ENCODE results near the gene GNAL.

The GNAL gene

DNA sequence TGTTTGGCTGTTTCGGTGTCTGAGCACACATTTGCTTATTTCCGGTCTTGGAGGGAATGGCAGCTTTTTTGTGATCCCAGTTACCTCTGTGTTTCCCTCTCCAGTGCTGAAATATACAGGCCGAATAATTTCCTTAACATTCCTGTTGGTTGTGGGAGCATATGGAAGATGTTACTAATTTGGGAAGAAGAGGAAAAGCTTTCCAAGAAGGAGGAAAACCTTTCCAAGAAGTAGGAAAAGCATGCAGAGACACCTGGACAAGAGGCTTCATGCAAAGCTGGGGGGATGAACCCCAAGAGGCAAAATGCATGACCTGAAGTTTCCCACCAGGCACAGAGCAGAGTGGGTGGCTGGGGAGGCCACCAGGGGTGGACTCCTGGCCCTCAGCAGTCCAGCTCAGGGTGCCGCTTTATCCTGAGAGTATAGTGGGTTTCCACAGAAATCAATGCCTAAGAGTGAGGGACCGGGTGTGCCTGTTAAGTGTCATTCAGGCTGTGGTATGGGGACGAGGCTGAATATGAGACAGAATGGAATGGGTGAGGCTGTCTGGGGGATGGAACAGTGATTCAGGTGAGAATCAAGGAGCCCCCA is 25.5 kb upstream of the GNAL start:
- no peaks in the 10 kb centered on the region for H3K27me3 ChIP-seq (ENCODE audit: low read length)
- H4K20me1 ChIP-seq (ENCODE audit: low read depth, low read length) = no peaks in the 10 kb centered on the region
- H3K79me2 ChIP-seq (ENCODE audit: insufficient read depth, low read length) = no peaks in the 10 kb centered on the region
- no peak overlapping the region for H3K4me2 ChIP-seq (ENCODE audit: low read depth, low read length, poor library complexity, severe bottlenecking)
- no peak overlapping the region for H3K4me3 ChIP-seq (ENCODE audit: insufficient read depth, low read length, poor library complexity, severe bottlenecking)
- no peak overlapping the region for H3K27ac ChIP-seq (ENCODE audit: low read depth, low read length)
- no peaks in the 10 kb centered on the region for H3K9me3 ChIP-seq (ENCODE audit: insufficient read depth, low read length)
- no peak overlapping the region for H2AFZ ChIP-seq (ENCODE audit: low read depth, low read length, severe bottlenecking)
- H3K9me2 ChIP-seq (replicated peaks; ENCODE audit: insufficient read depth, low read length) = no peaks in the 10 kb centered on the region
- no peak overlapping the region for H3K9ac ChIP-seq (ENCODE audit: low read length)
- no peaks in the 10 kb centered on the region for H3F3A ChIP-seq (ENCODE audit: insufficient read depth)
- no peaks in the 10 kb centered on the region for H3K36me3 ChIP-seq (ENCODE audit: low read length)
- no peak for TF ChIP-seq EZH2phosphoT487 (conservative IDR thresholded peaks at IDR 0.05; ENCODE audit: low read length)
- TF ChIP-seq, protein P1, sequence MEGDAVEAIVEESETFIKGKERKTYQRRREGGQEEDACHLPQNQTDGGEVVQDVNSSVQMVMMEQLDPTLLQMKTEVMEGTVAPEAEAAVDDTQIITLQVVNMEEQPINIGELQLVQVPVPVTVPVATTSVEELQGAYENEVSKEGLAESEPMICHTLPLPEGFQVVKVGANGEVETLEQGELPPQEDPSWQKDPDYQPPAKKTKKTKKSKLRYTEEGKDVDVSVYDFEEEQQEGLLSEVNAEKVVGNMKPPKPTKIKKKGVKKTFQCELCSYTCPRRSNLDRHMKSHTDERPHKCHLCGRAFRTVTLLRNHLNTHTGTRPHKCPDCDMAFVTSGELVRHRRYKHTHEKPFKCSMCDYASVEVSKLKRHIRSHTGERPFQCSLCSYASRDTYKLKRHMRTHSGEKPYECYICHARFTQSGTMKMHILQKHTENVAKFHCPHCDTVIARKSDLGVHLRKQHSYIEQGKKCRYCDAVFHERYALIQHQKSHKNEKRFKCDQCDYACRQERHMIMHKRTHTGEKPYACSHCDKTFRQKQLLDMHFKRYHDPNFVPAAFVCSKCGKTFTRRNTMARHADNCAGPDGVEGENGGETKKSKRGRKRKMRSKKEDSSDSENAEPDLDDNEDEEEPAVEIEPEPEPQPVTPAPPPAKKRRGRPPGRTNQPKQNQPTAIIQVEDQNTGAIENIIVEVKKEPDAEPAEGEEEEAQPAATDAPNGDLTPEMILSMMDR (IDR thresholded peaks at IDR 0.05; ENCODE audit: insufficient read depth, low read length, poor library complexity, severe bottlenecking) = no peak

DNA sequence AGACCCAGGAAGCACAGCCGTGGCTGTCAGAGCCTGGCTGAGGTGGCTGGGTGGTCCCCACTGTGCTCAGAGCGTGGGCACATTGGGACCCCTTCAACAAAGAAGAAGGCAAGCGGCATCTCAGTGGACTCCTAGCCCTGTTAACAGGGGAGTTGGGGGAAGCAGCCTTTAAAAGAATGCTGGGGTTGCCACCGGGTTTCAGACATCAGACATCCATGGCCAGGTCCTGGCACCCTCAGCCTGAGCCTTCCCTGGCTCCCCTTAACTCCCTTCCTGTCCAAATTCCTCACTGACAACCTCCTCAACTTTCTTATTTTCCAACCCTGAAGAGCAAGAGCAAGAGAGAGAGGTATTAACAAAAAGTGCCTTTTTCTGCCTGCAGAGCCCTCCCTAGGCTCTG is 24.8 kb upstream of the GNAL start:
- Histone ChIP-seq H3K36me3 (ENCODE audit: low read length) (no peaks in the 10 kb centered on the region), H4K20me1 (ENCODE audit: low read depth, low read length) (no peaks in the 10 kb centered on the region), H3K4me3 (ENCODE audit: insufficient read depth, low read length, poor library complexity, severe bottlenecking) (no peak overlapping the region), H3K79me2 (ENCODE audit: insufficient read depth, low read length) (no peaks in the 10 kb centered on the region), H3K9me2 (replicated peaks; ENCODE audit: insufficient read depth, low read length) (no peaks in the 10 kb centered on the region), H3F3A (ENCODE audit: insufficient read depth) (no peaks in the 10 kb centered on the region), H2AFZ (ENCODE audit: low read depth, low read length, severe bottlenecking) (no peak overlapping the region), H3K9ac (ENCODE audit: low read length) (no peak overlapping the region), H3K4me2 (ENCODE audit: low read depth, low read length, poor library complexity, severe bottlenecking) (no peak overlapping the region), H3K27me3 (ENCODE audit: low read length) (no peaks in the 10 kb centered on the region), H3K9me3 (ENCODE audit: insufficient read depth, low read length) (no peaks in the 10 kb centered on the region), H3K27ac (ENCODE audit: low read depth, low read length) (no peak overlapping the region)
- TF ChIP-seq EZH2phosphoT487 (conservative IDR thresholded peaks at IDR 0.05; ENCODE audit: low read length) = no peak
- TF ChIP-seq, protein P1 (IDR thresholded peaks at IDR 0.05; ENCODE audit: insufficient read depth, low read length, poor library complexity, severe bottlenecking) = no peak

DNA sequence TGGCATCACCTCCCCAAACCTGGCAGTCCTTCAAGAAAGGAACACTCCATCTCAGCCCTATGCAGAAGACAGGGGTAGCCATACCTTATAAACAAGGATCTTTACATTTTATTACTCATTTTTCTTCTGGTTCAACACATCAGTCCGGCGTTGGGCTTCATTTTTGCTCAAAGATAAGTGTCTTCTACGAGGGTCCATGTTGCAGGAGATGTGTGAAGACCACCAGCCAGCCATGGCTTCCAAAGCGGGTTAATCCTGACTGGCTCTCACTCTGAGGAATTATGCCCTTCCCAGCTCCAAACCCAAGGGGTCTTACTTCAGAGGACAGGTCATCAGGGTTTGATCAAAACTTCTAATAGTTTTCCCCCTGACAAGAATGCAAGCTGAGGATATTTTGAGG is 23.9 kb upstream of the GNAL start:
- Histone ChIP-seq H3K36me3 (ENCODE audit: low read length) (no peaks in the 10 kb centered on the region), H3K27me3 (ENCODE audit: low read length) (no peaks in the 10 kb centered on the region), H3F3A (ENCODE audit: insufficient read depth) (no peaks in the 10 kb centered on the region), H2AFZ (ENCODE audit: low read depth, low read length, severe bottlenecking) (no peak overlapping the region), H3K27ac (ENCODE audit: low read depth, low read length) (no peak overlapping the region), H3K4me3 (ENCODE audit: insufficient read depth, low read length, poor library complexity, severe bottlenecking) (no peak overlapping the region), H3K4me2 (ENCODE audit: low read depth, low read length, poor library complexity, severe bottlenecking) (no peak overlapping the region), H4K20me1 (ENCODE audit: low read depth, low read length) (no peaks in the 10 kb centered on the region), H3K9me3 (ENCODE audit: insufficient read depth, low read length) (no peaks in the 10 kb centered on the region), H3K9me2 (replicated peaks; ENCODE audit: insufficient read depth, low read length) (no peaks in the 10 kb centered on the region), H3K9ac (ENCODE audit: low read length) (no peak overlapping the region), H3K79me2 (ENCODE audit: insufficient read depth, low read length) (no peaks in the 10 kb centered on the region)
- TF ChIP-seq, protein P1 (IDR thresholded peaks at IDR 0.05; ENCODE audit: insufficient read depth, low read length, poor library complexity, severe bottlenecking) = no peak
- no peak for TF ChIP-seq EZH2phosphoT487 (conservative IDR thresholded peaks at IDR 0.05; ENCODE audit: low read length)
